Fibroblast of mammary gland (primary cell): Measurements from ENCODE around the gene GIT2.

ENCODE experiments used
- DNase-seq: peaks from one replicate; pipeline ENCODE4 v3.0.0-alpha.2; 2010; ENCODE audit warnings: low read depth
- H3K4me3 ChIP-seq: 2 replicates; pipeline ENCODE4 v1.5.1; 2011; ENCODE audit warnings: low read depth, mild to moderate bottlenecking, low read length, moderate library complexity; ENCODE audit not compliant: control insufficient read depth
- CTCF ChIP-seq: conservative IDR thresholded peaks from 2 replicates; pipeline ENCODE4 v1.5.1; 2011; ENCODE audit warnings: low read depth, low read length, inconsistent platforms; ENCODE audit not compliant: control insufficient read depth, insufficient read depth

Gene GIT2

DNA sequence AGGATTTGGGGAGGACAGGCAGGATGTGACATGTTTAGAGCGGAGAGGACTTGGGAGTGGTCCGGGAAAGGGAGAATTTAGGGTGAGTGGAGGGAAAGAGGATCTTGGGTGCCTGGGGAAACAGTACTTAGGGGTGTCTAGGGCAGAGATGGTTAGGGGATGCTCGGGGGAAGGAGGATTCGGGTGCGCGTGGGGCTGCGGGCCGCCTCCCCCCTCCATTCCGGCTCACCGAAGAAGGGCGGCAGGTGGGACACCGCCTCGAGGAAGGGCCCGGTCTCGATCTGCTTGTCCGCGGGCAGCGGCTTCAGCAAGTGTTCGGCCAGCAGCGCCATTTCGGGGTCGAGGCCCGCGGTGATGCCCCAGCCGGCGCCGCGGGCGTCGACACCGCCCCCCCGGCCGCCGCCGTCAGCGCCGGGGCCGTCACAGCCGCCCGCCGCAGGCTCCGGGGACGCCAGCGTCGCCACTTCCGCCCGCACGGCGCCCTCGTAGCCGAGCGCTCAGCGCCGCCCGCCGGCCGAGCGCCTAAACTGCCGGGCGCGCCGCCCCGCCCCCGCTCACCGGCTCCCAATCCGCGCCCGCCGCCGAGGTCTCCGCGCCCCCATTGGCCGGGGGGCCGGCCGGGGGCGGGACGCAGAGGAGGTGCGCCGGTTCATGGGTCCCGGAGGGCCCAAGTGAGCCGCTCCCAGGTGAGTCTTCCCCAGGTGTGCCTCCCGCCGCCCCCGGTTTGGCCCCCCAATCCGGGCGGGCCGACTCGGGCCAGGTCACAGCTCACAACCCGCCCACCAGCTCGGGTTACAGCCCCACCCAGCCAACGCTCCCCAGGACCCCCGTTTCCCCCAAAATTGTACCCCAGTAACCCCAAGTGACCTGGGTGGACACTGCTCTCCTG, 115.9 kb downstream of the GIT2 start, which contains the start of gene GLTP:
Gene GLTP (minus strand): TSS at position 499 of the 889 bp plus-strand sequence. CDS start 167 bp downstream, at position 332.
- H3K4me3 ChIP-seq: peak within 1 kb of the TSS; percentile 92
- no peak for TF ChIP-seq CTCF
- DNase-seq: peak; percentile 52
